Lower lobe of right lung (tissue), 2 donors: ENCODE results near the gene PACRG. TPM values are rescaled to one million over a fixed set of nuclear protein-coding genes. Genes with fewer than 3 reads are reported as not detected.

Experiments
- ATAC-seq, 2 donors: fragments of 200-7000 bp; cut with Tn5 transposase; one replicate each; pipeline ENCODE4 v1.9.1; 2020 to 2022; ENCODE audit warnings: mild to moderate bottlenecking in 2 of 2, moderate library complexity in 2 of 2
- DNase-seq: peaks from one replicate; pipeline ENCODE4 v3.0.0-alpha.2; 2020
- H3K27ac ChIP-seq: fragments of 200-600 bp; one replicate; pipeline ENCODE4 v1.8.0; 2022
- H3K27me3 ChIP-seq: fragments of 200-600 bp; one replicate; pipeline ENCODE4 v1.8.0; 2022; ENCODE audit warnings: low read depth
- H3K36me3 ChIP-seq: fragments of 200-600 bp; one replicate; pipeline ENCODE4 v1.8.0; 2022; ENCODE audit warnings: mild to moderate bottlenecking
- H3K4me1 ChIP-seq: fragments of 200-600 bp; one replicate; pipeline ENCODE4 v1.8.0; 2022
- H3K4me3 ChIP-seq: fragments of 200-600 bp; one replicate; pipeline ENCODE4 v1.8.0; 2022; ENCODE audit warnings: mild to moderate bottlenecking
- H3K9me3 ChIP-seq: fragments of 200-600 bp; one replicate; pipeline ENCODE4 v1.8.0; 2022
- CTCF ChIP-seq: fragments of 200-600 bp; IDR thresholded peaks from one replicate; pipeline ENCODE4 v1.8.0; 2022; ENCODE audit warnings: antibody characterized with exemption, mild to moderate bottlenecking
- intact Hi-C: fragments of 100-400 bp; cut with DNase I; formaldehyde crosslinking; loops from one replicate; pipeline ENCODE4 v1.11.0; 2022
- total RNA-seq: library from RNA; stranded (reverse); fragmentation: NEBNext Ultra II Directional; extraction: Animal tissue kit (Norgen Biotek cat#: 25700); gene quantifications from one replicate; pipeline ENCODE4 v1.2.1, GENCODE V29; 2021
- donor health status: DM: no; HTN: yes; CAD: no; lungs with severe emphysema.

The PACRG gene
- total RNA-seq, 1 donor from 2014 or later, result 5.5 TPM

DNA sequence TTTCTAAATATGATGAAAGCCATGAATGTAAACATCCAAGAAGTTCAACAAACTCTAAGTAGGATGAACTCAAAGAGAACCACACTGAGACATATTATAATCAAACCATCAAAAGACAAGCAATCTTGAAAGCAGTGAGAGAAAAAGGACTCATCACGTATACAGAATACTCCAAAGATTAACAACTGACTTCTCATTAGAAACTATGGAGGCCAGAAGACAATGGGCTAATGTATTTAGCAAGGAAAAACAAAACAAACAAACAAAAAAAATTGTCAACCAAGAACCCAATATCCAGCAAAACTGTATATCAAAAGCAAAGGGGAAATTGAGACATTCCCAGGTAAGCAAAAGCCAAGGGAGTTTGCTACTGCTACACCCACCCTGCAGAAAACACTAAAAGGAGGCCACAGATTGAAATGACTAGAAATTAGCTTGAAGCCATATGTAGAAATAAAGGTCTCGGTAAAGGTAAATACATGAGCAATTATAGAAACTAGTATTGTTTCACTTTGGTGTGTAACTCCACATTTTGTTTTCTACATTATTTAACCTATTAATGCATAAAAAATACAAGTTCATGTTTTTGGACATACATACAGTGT lies 385.7 kb downstream of the PACRG start:
- H3K27ac ChIP-seq, result no peak overlapping the region
- no peak overlapping the region for H3K4me3 ChIP-seq
- no peak for TF ChIP-seq CTCF
- no peak for DNase-seq
- intact Hi-C loops, result no loop called here
- no peaks in the 10 kb centered on the region for H3K36me3 ChIP-seq
- no peaks in the 10 kb centered on the region for H3K27me3 ChIP-seq
- peaks cover 13% of the 10 kb centered on the region for H3K9me3 ChIP-seq
- ATAC-seq, result no peak
- no peaks in the 10 kb centered on the region for H3K4me1 ChIP-seq

- ATAC-seq (no peak), DNase-seq (no peak)
- H3K36me3 ChIP-seq, result no peaks in the 10 kb centered on the region
- no peaks in the 10 kb centered on the region for H3K4me1 ChIP-seq
- intact Hi-C loops, result no loop called here
- TF ChIP-seq CTCF, result no peak
- H3K4me3 ChIP-seq, result no peak overlapping the region
- H3K27ac ChIP-seq, result no peak overlapping the region
- H3K27me3 ChIP-seq, result no peaks in the 10 kb centered on the region
- peaks cover 5% of the 10 kb centered on the region for H3K9me3 ChIP-seq
These were observed 391.2 kb downstream of the PACRG start for GRCh38 chr6:163118941-163119340.

DNA sequence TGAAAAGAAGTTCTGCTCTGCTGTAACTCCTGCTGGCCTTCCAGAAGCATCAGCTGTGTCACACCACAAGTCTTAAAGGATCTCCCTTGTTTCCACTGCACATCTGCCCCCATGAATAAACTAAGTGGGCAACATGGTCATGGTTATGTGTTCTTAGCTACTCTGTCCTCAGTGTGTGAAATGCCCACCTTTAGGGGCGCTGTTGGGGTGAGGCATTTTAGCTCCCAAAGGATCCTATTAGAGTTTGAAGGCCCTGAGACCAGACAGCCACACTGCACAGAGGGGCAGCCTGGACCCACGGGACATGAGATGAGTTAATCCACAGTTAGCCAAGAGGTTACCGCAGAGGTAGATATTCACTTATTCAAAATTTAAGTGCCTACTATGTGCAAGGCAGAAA lies 392.4 kb downstream of the PACRG start:
- Histone ChIP-seq H3K27ac (no peak overlapping the region), H3K36me3 (no peaks in the 10 kb centered on the region), H3K4me3 (no peak overlapping the region), H3K9me3 (no peaks in the 10 kb centered on the region), H3K27me3 (no peaks in the 10 kb centered on the region), H3K4me1 (no peaks in the 10 kb centered on the region)
- DNase-seq (no peak), ATAC-seq (no peak)
- intact Hi-C loops, result no loop called here
- TF ChIP-seq CTCF, result no peak

GRCh38 chr6:163121270-163121669 lies 393.5 kb downstream of the PACRG start:
- DNase-seq, result no peak
- intact Hi-C loops, result no loop called here
- no peak for ATAC-seq
- no peak overlapping the region for H3K27ac ChIP-seq
- no peaks in the 10 kb centered on the region for H3K27me3 ChIP-seq
- no peaks in the 10 kb centered on the region for H3K4me1 ChIP-seq
- H3K4me3 ChIP-seq, result no peak overlapping the region
- H3K36me3 ChIP-seq, result no peaks in the 10 kb centered on the region
- TF ChIP-seq CTCF, result no peak
- no peaks in the 10 kb centered on the region for H3K9me3 ChIP-seq

DNA sequence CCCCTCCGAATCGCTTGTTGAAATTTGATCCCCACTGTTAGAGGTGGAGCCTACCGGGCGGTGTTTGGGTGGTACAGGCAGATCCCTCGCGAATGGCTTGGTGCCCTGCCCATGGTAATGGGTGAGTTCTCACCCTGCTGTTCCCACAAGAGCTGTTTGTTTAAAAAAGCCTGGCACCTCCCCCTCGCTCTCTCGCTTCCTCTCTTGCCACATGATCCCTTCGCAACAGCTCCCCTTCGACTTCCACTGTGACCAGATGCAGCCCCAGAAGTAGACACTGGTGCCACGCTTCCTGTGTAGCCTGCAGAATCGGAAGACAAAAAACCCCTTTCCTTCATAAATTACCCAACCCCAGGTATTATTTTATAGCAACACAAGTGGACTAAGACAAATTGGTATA lies 394.6 kb downstream of the PACRG start:
- no peak overlapping the region for H3K27ac ChIP-seq
- no peaks in the 10 kb centered on the region for H3K36me3 ChIP-seq
- no peaks in the 10 kb centered on the region for H3K27me3 ChIP-seq
- no peaks in the 10 kb centered on the region for H3K9me3 ChIP-seq
- no peak overlapping the region for H3K4me3 ChIP-seq
- no peak for DNase-seq
- ATAC-seq, result no peak
- intact Hi-C loops, result no loop called here
- no peak for TF ChIP-seq CTCF
- no peaks in the 10 kb centered on the region for H3K4me1 ChIP-seq

DNA sequence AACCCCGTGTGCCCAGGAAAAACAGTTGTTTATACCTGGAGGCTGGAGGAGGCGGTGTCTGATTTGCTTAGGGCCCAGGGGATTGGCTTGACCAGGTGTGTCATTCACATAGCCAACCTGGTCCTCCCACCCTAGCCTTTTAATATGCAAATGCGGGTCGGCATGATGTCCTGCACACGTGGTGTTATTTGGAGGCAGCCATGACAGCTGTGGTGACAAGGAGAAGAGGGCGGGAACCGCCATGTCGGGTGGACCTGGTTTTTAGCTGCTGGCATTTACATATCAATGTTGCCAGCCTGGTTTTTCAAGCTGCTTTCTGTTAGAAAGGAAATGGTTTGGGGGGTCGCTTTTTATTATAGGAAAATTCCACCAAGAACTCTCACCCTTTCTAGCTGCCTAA lies 395.3 kb downstream of the PACRG start:
- no peak for ATAC-seq
- intact Hi-C loops, result no loop called here

More for the DNA sequence above, 395.3 kb downstream of the PACRG start:
- Histone ChIP-seq H3K27me3 (no peaks in the 10 kb centered on the region), H3K4me1 (no peaks in the 10 kb centered on the region), H3K9me3 (no peaks in the 10 kb centered on the region), H3K27ac (no peak overlapping the region), H3K4me3 (no peak overlapping the region), H3K36me3 (no peaks in the 10 kb centered on the region)
- no peak for TF ChIP-seq CTCF
- DNase-seq, result no peak
